ENCODE data around the gene PCDHGC4.

Gene PCDHGC4

GRCh38 chr5:141532726-141533125 lies 47.9 kb downstream of the PCDHGC4 start:
- no peak for DNase-seq

GRCh38 chr5:141533897-141534296 lies 49.1 kb downstream of the PCDHGC4 start:
- no peak for DNase-seq

- DNase-seq, result no peak
Observed at GRCh38 chr5:141534492-141535213, 49.8 kb downstream of the PCDHGC4 start.
